K562 (cell line): ENCODE results near the gene AHI1. TPM values are rescaled to one million over a fixed set of nuclear protein-coding genes. Genes with fewer than 3 reads are reported as not detected.

Experiments
- ATAC-seq: fragments of 200-7000 bp; cut with Tn5 transposase; 3 replicates; pipeline ENCODE4 v1.9.1; 2020; ENCODE audit warnings: moderate library complexity
- BruUV-seq: library from RNA; stranded (reverse); fragments of 400-500 nt; replicated peaks from 2 replicates; lab custom pipeline; 2021; lab: Mats Ljungman, UMichigan
- CTCF ChIA-PET: fragments of 300-600 bp; formaldehyde crosslinking; extraction: SDS; loops from one replicate; lab custom pipeline; 2021; ENCODE audit warnings: low intra/inter-chr PET ratio; lab: Yijun Ruan, JAX
- POLR2A ChIA-PET: fragments of 300-600, 350-650 bp; sonication (Branson Sonifier 250); formaldehyde crosslinking; extraction: SDS; loops from one replicate; lab custom pipeline; 2021; ENCODE audit warnings: antibody characterized with exemption, inconsistent platforms; lab: Yijun Ruan, JAX
- DNase-seq, 4 experiments: peaks; one replicate each; pipeline versions ENCODE4 v3.0.0 to v3.0.0-alpha.2; 2011 to 2018; ENCODE audit warnings: low spot score in 3 of 4, mixed read lengths in 3 of 4; ENCODE audit errors: extremely low read depth in 1 of 4
- FAIRE-seq: peaks from 2 replicates; lab custom pipeline; 2011; peaks lifted over from hg19 to GRCh38; lab: Jason Lieb, UNC
- H2AFZ ChIP-seq: 2 replicates; pipeline ENCODE4 v1.6.0; 2011; ENCODE audit warnings: low read depth, low read length, control low read depth, inconsistent platforms
- H3K27ac ChIP-seq: fragments of 200-600 bp; 3 replicates; pipeline ENCODE4 v1.8.0; 2011; ENCODE audit warnings: low read depth, mild to moderate bottlenecking, control low read depth, inconsistent platforms, low read length, moderate library complexity, mixed read lengths; ENCODE audit errors: extremely low read depth
- H3K27me3 ChIP-seq, 2 experiments: fragments of 300-600 bp in 1 of 2; 2 replicates in 1 of 2; 3 replicates in 1 of 2; pipeline versions ENCODE4 v1.6.0 to v1.8.0; 2011; ENCODE audit warnings: inconsistent platforms in 2 of 2, low read length in 2 of 2, mild to moderate bottlenecking in 1 of 2, mixed read lengths in 1 of 2, moderate library complexity in 1 of 2; ENCODE audit not compliant: control insufficient read depth in 2 of 2, insufficient read depth in 2 of 2
- H3K36me3 ChIP-seq: fragments of 300-600 bp; 3 replicates; pipeline ENCODE4 v1.8.0; 2011; ENCODE audit warnings: mild to moderate bottlenecking, low read length, inconsistent platforms; ENCODE audit not compliant: control insufficient read depth, insufficient read depth
- H3K4me1 ChIP-seq, 2 experiments: fragments of 200-600 bp in 1 of 2; replicated peaks in 1 of 2; 2 replicates in 1 of 2; 3 replicates in 1 of 2; pipeline versions ENCODE4 v1.5.1 to v1.8.0; 2011; ENCODE audit warnings: inconsistent platforms in 2 of 2, low read length in 2 of 2, mild to moderate bottlenecking in 1 of 2, mixed read lengths in 1 of 2, moderate library complexity in 1 of 2; ENCODE audit not compliant: control insufficient read depth in 2 of 2, insufficient read depth in 2 of 2
- H3K4me2 ChIP-seq: 2 replicates; pipeline ENCODE4 v1.6.1; 2011; ENCODE audit warnings: low read length, control low read depth, inconsistent platforms, mixed read lengths; ENCODE audit not compliant: insufficient read depth
- H3K4me3 ChIP-seq: fragments of 200-600 bp; sonication (generic), shearing (Covaris generic); 2 replicates; pipeline ENCODE4 v1.5.1; 2016; ENCODE audit warnings: control low read depth, inconsistent platforms
- H3K79me2 ChIP-seq: fragments of 200-600 bp; 3 replicates; pipeline ENCODE4 v1.8.0; 2011; ENCODE audit warnings: low read length, inconsistent platforms; ENCODE audit not compliant: control insufficient read depth, insufficient read depth
- H3K9ac ChIP-seq, 2 experiments: 2 replicates each; pipeline versions ENCODE4 v1.6.0 to v1.6.1; 2011; ENCODE audit warnings: low read depth in 2 of 2, low read length in 2 of 2, control low read depth in 1 of 2, inconsistent platforms in 1 of 2, mild to moderate bottlenecking in 1 of 2, mixed read lengths in 1 of 2; ENCODE audit not compliant: insufficient read depth in 1 of 2
- H3K9me1 ChIP-seq: one replicate; pipeline ENCODE4 v1.6.0; 2011; ENCODE audit warnings: inconsistent platforms, mild to moderate bottlenecking, low read length, moderate library complexity; ENCODE audit not compliant: control insufficient read depth, insufficient read depth
- H3K9me3 ChIP-seq: replicated peaks from 2 replicates; pipeline ENCODE4 v1.5.1; 2011; ENCODE audit warnings: low read depth, low read length, inconsistent platforms; ENCODE audit not compliant: control insufficient read depth, insufficient read depth
- H4K20me1 ChIP-seq: replicated peaks from 2 replicates; pipeline ENCODE4 v1.6.1; 2011; ENCODE audit warnings: low read length, inconsistent platforms, mixed read lengths; ENCODE audit not compliant: control insufficient read depth, insufficient read depth
- CBX2 ChIP-seq: fragments of 200-600 bp; sonication (generic); IDR thresholded peaks from one replicate; pipeline ENCODE4 v1.6.1; 2012; ENCODE audit warnings: mild to moderate bottlenecking, low read length, inconsistent platforms; ENCODE audit not compliant: insufficient read depth, poor library complexity, severe bottlenecking
- ELF4 ChIP-seq: fragments of 450-650 bp; formaldehyde crosslinking; IDR thresholded peaks from 2 replicates; pipeline ENCODE4 v1.4.0; 2022; ENCODE audit warnings: missing genetic modification characterization
- FOSL1 ChIP-seq: fragments of 200-800 bp; sonication (Bioruptor generic); conservative IDR thresholded peaks from 2 replicates; pipeline ENCODE4 v1.6.1; 2016; ENCODE audit warnings: missing genetic modification characterization, missing compliant biosample characterization
- MAFG ChIP-seq: fragments of 450-650 bp; conservative IDR thresholded peaks from 2 replicates; pipeline ENCODE4 v1.6.1; 2016; ENCODE audit warnings: missing genetic modification characterization, missing compliant biosample characterization
- MYNN ChIP-seq, 2 experiments: sonication (generic); formaldehyde crosslinking in 1 of 2; IDR thresholded peaks; 2 replicates each; pipeline versions ENCODE4 v1.5.0 to v1.6.1; 2016 to 2020; ENCODE audit warnings: antibody characterized with exemption in 1 of 2, missing genetic modification reagents in 1 of 2
- POLR2AphosphoS2 ChIP-seq: IDR thresholded peaks from 2 replicates; pipeline ENCODE4 v1.6.1; 2012; ENCODE audit warnings: low read length, improper control_type of control experiment
- POLR2AphosphoS5 ChIP-seq: IDR thresholded peaks from 2 replicates; pipeline ENCODE4 v1.6.1; 2011; ENCODE audit warnings: mild to moderate bottlenecking, low read depth, low read length, moderate library complexity; ENCODE audit not compliant: control insufficient read depth, insufficient read depth
- SUPT5H ChIP-seq: fragments of 450-650 bp; IDR thresholded peaks from 2 replicates; pipeline ENCODE4 v1.6.1; 2016
- TBP ChIP-seq: optimal IDR thresholded peaks from 2 replicates; pipeline ENCODE3; 2011; ENCODE audit warnings: low read depth, low read length, improper control_type of control experiment
- TEAD2 ChIP-seq: fragments of 450-650 bp; IDR thresholded peaks from 2 replicates; pipeline ENCODE4 v1.6.1; 2016; ENCODE audit warnings: missing genetic modification characterization, control low read depth, missing compliant biosample characterization
- ZKSCAN1 ChIP-seq: fragments of 150-350 bp; IDR thresholded peaks from 2 replicates; pipeline ENCODE4 v1.6.1; 2016; ENCODE audit warnings: low read depth, low read length
- ZNF217 ChIP-seq: sonication (generic); formaldehyde crosslinking; IDR thresholded peaks from 2 replicates; pipeline ENCODE4 v1.8.0; 2022; ENCODE audit warnings: mild to moderate bottlenecking, missing genetic modification reagents
- ZNF778 ChIP-seq: fragments of 450-650 bp; formaldehyde crosslinking; IDR thresholded peaks from 2 replicates; pipeline ENCODE4 v1.4.0; 2020; ENCODE audit warnings: mild to moderate bottlenecking, moderate library complexity
- WGBS: fragments of 100-300 bp; shearing (Covaris generic); methylation state at CpG from one replicate; pipeline ENCODE4 v1.1.6; 2016; ENCODE audit warnings: low coverage, mixed read lengths; ENCODE audit not compliant: insufficient coverage; ENCODE audit errors: missing lambda C conversion rate; 5-methylcytosine and 5-hydroxymethylcytosine counted together
- in situ Hi-C: fragments of 300-500 bp; cut with MboI; formaldehyde crosslinking; loops from 4 replicates; pipeline ENCODE4 v1.15.0; 2018; ENCODE audit warnings: inconsistent platforms, mixed read lengths
- intact Hi-C: fragments of 100-400 bp; cut with micrococcal nuclease; formaldehyde crosslinking; loops from 2 replicates; pipeline ENCODE4 v1.14.2; 2022
- polyA plus RNA-seq, 8 experiments: library from polyadenylated mRNA; depleted of rRNA in 4 of 8; stranded (reverse) in 5 of 8; unstranded in 3 of 8; fragments of >200 nt; fragmentation: Nextera tagmentation in 2 of 8; fragmentation: Illumina TruSeq in 1 of 8; extraction: Ambion mirVana in 2 of 8; extraction: Trizol in 1 of 8; gene quantifications; 2 replicates each; pipeline versions ENCODE4 v1.2.1 to v1.2.3, GENCODE V29; 2011 to 2014; ENCODE audit warnings: inconsistent platforms in 1 of 8, missing spikeins in 1 of 8
- total RNA-seq, 7 experiments: library from RNA; depleted of rRNA in 6 of 7; stranded (reverse); fragments of >200 nt in 6 of 7; fragmentation: Illumina TruSeq in 2 of 7; extraction: Trizol in 2 of 7; gene quantifications; 2 replicates each; pipeline versions ENCODE4 v1.2.1 to v1.2.3, GENCODE V29; 2011 to 2021; ENCODE audit warnings: low replicate concordance in 1 of 7
- TF ChIP-seq, protein P1 (sequence below): fragments of 450-650 bp; IDR thresholded peaks from 2 replicates; pipeline ENCODE4 v1.6.1; 2017; ENCODE audit warnings: mild to moderate bottlenecking, moderate library complexity
- TF ChIP-seq, protein P2 (sequence below): fragments of 450-650 bp; IDR thresholded peaks from 2 replicates; pipeline ENCODE4 v1.6.1; 2016; ENCODE audit warnings: low read depth, mild to moderate bottlenecking, moderate library complexity
- TF ChIP-seq, protein P3 (sequence below): fragments of 450-650 bp; IDR thresholded peaks from 2 replicates; pipeline ENCODE4 v1.7.0; 2016; ENCODE audit warnings: borderline replicate concordance

AHI1 gene
- total and polyA plus RNA-seq, 9 of the 15 experiments (the other 6 are each of a cell fraction or from before 2014, with no cell fraction given), result 24.7 to 54.9 (median 32.2) TPM

DNA sequence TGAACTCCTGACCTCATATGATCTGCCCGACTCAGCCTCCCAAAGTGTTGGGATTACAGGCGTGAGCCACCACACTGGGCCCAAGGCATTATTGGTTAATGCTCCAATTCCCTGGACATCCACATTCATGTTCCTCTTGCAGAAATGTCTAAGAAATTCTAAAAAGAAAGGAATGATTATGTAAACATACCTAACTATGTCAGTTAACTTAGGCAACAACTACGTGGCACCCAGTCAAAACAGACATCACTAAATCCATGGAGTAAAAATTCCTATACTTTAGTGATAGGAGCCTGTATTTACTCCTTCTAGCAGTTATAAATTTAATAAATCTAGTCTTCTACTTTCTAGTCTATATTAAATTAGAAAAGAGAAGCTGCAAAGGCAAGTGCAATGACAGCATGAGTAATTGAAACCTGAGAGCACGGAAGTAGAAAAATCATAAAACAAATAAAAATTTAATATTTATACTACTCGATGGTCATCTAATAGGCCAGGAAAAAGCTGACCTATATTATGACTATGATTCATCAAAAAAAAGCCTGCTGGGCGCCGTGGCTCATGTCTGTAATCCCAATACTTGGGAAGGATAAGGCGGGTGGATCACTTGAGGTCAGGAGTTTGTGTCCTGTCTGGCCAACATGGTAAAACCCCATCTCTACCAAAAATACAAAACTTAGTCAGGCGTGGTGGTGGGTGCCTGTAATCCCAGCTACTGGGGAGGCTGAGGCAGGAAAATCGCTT is 4.2 kb downstream of the AHI1 start:
- no peaks in the 10 kb centered on the region for H4K20me1 ChIP-seq
- peaks cover 37% of the 10 kb centered on the region for H3K79me2 ChIP-seq
- ChIA-PET POLR2A (interaction anchor here (0.7 to 1.0 kb wide), 3 partner anchors 429 to 946 kb away, joined by 3 to 5 read pairs (median 3); partner anchors contain the start of gene BCLAF1), CTCF (no interaction called here)
- no peak overlapping the region for H2AFZ ChIP-seq
- H3K4me1 ChIP-seq, result peaks cover 0 to 4% of the 10 kb centered on the region in 2 experiments; a peak in 3 of 5 replicates
- no peaks in the 10 kb centered on the region for H3K9me3 ChIP-seq
- intact Hi-C loops, result no loop called here
- no peaks in the 10 kb centered on the region for H3K27me3 ChIP-seq
- no peak for FAIRE-seq
- no peak overlapping the region for H3K4me2 ChIP-seq
- no peak overlapping the region for H3K4me3 ChIP-seq
- DNase-seq, result no peak
- no peak for ATAC-seq
- BruUV-seq, result no TSS peak
- no peak for TF ChIP-seq TBP
- TF ChIP-seq ZNF778 (CRISPR knock-in tag), result no peak
- no peak for TF ChIP-seq ELF4
- no peak for TF ChIP-seq TEAD2 (tag)
- TF ChIP-seq CBX2, result no peak
- no peak for TF ChIP-seq POLR2AphosphoS5
- no peak for TF ChIP-seq MAFG
- TF ChIP-seq MYNN (IDR thresholded peaks at IDR 0.05), result no peak
- TF ChIP-seq MYNN (CRISPR knock-in tag; IDR thresholded peaks at IDR 0.05), result no peak
- TF ChIP-seq, protein P1, sequence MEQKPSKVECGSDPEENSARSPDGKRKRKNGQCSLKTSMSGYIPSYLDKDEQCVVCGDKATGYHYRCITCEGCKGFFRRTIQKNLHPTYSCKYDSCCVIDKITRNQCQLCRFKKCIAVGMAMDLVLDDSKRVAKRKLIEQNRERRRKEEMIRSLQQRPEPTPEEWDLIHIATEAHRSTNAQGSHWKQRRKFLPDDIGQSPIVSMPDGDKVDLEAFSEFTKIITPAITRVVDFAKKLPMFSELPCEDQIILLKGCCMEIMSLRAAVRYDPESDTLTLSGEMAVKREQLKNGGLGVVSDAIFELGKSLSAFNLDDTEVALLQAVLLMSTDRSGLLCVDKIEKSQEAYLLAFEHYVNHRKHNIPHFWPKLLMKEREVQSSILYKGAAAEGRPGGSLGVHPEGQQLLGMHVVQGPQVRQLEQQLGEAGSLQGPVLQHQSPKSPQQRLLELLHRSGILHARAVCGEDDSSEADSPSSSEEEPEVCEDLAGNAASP, result no peak
- no peak for TF ChIP-seq ZNF217 (CRISPR knock-in tag)
- no peak for TF ChIP-seq FOSL1
- TF ChIP-seq, protein P2, sequence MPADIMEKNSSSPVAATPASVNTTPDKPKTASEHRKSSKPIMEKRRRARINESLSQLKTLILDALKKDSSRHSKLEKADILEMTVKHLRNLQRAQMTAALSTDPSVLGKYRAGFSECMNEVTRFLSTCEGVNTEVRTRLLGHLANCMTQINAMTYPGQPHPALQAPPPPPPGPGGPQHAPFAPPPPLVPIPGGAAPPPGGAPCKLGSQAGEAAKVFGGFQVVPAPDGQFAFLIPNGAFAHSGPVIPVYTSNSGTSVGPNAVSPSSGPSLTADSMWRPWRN, result no peak
- no peak for TF ChIP-seq POLR2AphosphoS2
- TF ChIP-seq, protein P3, sequence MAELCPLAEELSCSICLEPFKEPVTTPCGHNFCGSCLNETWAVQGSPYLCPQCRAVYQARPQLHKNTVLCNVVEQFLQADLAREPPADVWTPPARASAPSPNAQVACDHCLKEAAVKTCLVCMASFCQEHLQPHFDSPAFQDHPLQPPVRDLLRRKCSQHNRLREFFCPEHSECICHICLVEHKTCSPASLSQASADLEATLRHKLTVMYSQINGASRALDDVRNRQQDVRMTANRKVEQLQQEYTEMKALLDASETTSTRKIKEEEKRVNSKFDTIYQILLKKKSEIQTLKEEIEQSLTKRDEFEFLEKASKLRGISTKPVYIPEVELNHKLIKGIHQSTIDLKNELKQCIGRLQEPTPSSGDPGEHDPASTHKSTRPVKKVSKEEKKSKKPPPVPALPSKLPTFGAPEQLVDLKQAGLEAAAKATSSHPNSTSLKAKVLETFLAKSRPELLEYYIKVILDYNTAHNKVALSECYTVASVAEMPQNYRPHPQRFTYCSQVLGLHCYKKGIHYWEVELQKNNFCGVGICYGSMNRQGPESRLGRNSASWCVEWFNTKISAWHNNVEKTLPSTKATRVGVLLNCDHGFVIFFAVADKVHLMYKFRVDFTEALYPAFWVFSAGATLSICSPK, result no peak
- no peak for TF ChIP-seq ZKSCAN1
- no peak for TF ChIP-seq SUPT5H
- 94% methylated on average over 10 of the region's 10 CpGs for WGBS
- no peak overlapping the region for H3K9ac ChIP-seq
- in situ Hi-C loops, result no loop called here
- peaks cover 68% of the 10 kb centered on the region for H3K36me3 ChIP-seq
- no peaks in the 10 kb centered on the region for H3K9me1 ChIP-seq
- H3K27ac ChIP-seq, result no peak overlapping the region
